SU-DHL-6 (cell line): ENCODE measurements around the gene UBE2E2.

Experiments
- H2AFZ ChIP-seq: fragments of 200-600 bp; sonication (generic); 2 replicates; pipeline ENCODE4 v1.6.1; 2014; ENCODE audit warnings: low read depth, mild to moderate bottlenecking, moderate library complexity, mixed read lengths, antibody characterized with exemption, low read length; ENCODE audit not compliant: severe bottlenecking
- H3F3A ChIP-seq: fragments of 200-600 bp; shearing (Covaris generic); 2 replicates; pipeline ENCODE4 v1.6.0; 2016; ENCODE audit warnings: antibody characterized with exemption, mild to moderate bottlenecking; ENCODE audit not compliant: insufficient read depth
- H3K27ac ChIP-seq: fragments of 200-600 bp; sonication (generic); 2 replicates; pipeline ENCODE4 v1.5.1; 2016; ENCODE audit warnings: low read depth, mild to moderate bottlenecking, low read length, moderate library complexity, mixed read lengths
- H3K27me3 ChIP-seq: fragments of 200-600 bp; sonication (generic), shearing (Covaris generic); 2 replicates; pipeline ENCODE4 v1.6.0; 2014; ENCODE audit warnings: mild to moderate bottlenecking, low read length
- H3K36me3 ChIP-seq: fragments of 200-600 bp; sonication (generic); 2 replicates; pipeline ENCODE4 v1.6.1; 2014; ENCODE audit warnings: mild to moderate bottlenecking, low read length, mixed read lengths
- H3K4me2 ChIP-seq: fragments of 300-600, 200-600 bp; shearing (Covaris generic), sonication (generic); 2 replicates; pipeline ENCODE4 v1.6.0; 2014; ENCODE audit warnings: low read length, low read depth, mild to moderate bottlenecking; ENCODE audit not compliant: poor library complexity, severe bottlenecking
- H3K4me3 ChIP-seq: fragments of 200-600 bp; sonication (generic); 2 replicates; pipeline ENCODE4 v1.5.1; 2014; ENCODE audit warnings: antibody characterized with exemption, low read length, mild to moderate bottlenecking, mixed read lengths; ENCODE audit not compliant: insufficient read depth, poor library complexity, severe bottlenecking
- H3K79me2 ChIP-seq: fragments of 200-600 bp; sonication (generic); 2 replicates; pipeline ENCODE4 v1.6.1; 2014; ENCODE audit warnings: mild to moderate bottlenecking, low read length, moderate library complexity; ENCODE audit not compliant: insufficient read depth
- H3K9ac ChIP-seq: fragments of 200-600 bp; sonication (generic); 2 replicates; pipeline ENCODE4 v1.7.0; 2014; ENCODE audit warnings: mild to moderate bottlenecking, low read length
- H3K9me2 ChIP-seq: fragments of 200-600 bp; sonication (generic); replicated peaks from 2 replicates; pipeline ENCODE4 v1.6.1; 2014; ENCODE audit warnings: low read length; ENCODE audit not compliant: insufficient read depth
- H3K9me3 ChIP-seq: fragments of 200-600 bp; sonication (generic); 2 replicates; pipeline ENCODE4 v1.6.1; 2014; ENCODE audit warnings: low read length, mixed read lengths; ENCODE audit not compliant: insufficient read depth
- H4K20me1 ChIP-seq: fragments of 200-600 bp; sonication (generic); 2 replicates; pipeline ENCODE4 v1.6.1; 2014; ENCODE audit warnings: low read depth, mild to moderate bottlenecking, antibody characterized with exemption, low read length, moderate library complexity, mixed read lengths
- EZH2phosphoT487 ChIP-seq: fragments of 200-600 bp; sonication (generic), shearing (Covaris generic); conservative IDR thresholded peaks from 2 replicates; pipeline ENCODE4 v1.6.1; 2018; ENCODE audit warnings: mild to moderate bottlenecking, antibody characterized with exemption, low read length, moderate library complexity, mixed read lengths
- TF ChIP-seq, protein P1 (sequence below): fragments of 200-600 bp; sonication (generic); IDR thresholded peaks from one replicate; pipeline ENCODE4 v1.5.1; 2017; ENCODE audit warnings: antibody characterized with exemption, mild to moderate bottlenecking, low read length, moderate library complexity; ENCODE audit not compliant: insufficient read depth, poor library complexity, severe bottlenecking

UBE2E2 gene

GRCh38 chr3:23209747-23210487 is 6.8 kb downstream of the UBE2E2 start:
- no peak overlapping the region for H3K27ac ChIP-seq
- H3K27me3 ChIP-seq = no peaks in the 10 kb centered on the region
- no peak for TF ChIP-seq EZH2phosphoT487
- TF ChIP-seq, protein P1, sequence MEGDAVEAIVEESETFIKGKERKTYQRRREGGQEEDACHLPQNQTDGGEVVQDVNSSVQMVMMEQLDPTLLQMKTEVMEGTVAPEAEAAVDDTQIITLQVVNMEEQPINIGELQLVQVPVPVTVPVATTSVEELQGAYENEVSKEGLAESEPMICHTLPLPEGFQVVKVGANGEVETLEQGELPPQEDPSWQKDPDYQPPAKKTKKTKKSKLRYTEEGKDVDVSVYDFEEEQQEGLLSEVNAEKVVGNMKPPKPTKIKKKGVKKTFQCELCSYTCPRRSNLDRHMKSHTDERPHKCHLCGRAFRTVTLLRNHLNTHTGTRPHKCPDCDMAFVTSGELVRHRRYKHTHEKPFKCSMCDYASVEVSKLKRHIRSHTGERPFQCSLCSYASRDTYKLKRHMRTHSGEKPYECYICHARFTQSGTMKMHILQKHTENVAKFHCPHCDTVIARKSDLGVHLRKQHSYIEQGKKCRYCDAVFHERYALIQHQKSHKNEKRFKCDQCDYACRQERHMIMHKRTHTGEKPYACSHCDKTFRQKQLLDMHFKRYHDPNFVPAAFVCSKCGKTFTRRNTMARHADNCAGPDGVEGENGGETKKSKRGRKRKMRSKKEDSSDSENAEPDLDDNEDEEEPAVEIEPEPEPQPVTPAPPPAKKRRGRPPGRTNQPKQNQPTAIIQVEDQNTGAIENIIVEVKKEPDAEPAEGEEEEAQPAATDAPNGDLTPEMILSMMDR = no peak
- peaks cover 27% of the 10 kb centered on the region; the same call in 1 of the 2 replicates for H4K20me1 ChIP-seq
- H3K4me3 ChIP-seq = no peak overlapping the region
- H3K79me2 ChIP-seq = peaks cover 23% of the 10 kb centered on the region
- H3K9ac ChIP-seq = no peak overlapping the region
- no peak overlapping the region for H3K4me2 ChIP-seq
- H3F3A ChIP-seq = no peaks in the 10 kb centered on the region
- H3K9me3 ChIP-seq = no peaks in the 10 kb centered on the region
- no peak overlapping the region for H2AFZ ChIP-seq
- H3K9me2 ChIP-seq = no peaks in the 10 kb centered on the region
- no peaks in the 10 kb centered on the region; the same call in 1 of the 2 replicates for H3K36me3 ChIP-seq

DNA sequence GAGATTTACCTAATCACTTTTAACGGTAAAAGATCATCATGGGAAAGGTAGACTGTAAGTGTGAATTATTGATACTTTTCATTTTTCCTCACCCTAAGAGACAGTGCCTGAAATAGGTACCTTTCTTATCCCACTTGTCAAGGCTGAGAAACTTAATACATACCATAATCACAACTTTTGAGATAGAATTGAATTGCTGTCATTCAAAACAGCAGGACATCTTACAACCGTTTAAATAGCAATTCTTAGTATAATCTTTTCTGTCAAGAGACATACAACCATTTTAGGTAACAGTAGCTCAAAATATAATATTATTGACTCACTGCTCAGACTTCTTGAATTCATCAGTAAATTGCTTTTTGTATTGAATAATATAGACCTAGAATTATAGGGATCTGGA is 10.7 kb downstream of the UBE2E2 start:
- TF ChIP-seq, protein P1 = no peak
- no peak for TF ChIP-seq EZH2phosphoT487
- Histone ChIP-seq H3K9ac (no peak overlapping the region), H2AFZ (no peak overlapping the region), H3K27me3 (no peaks in the 10 kb centered on the region), H3K79me2 (peaks cover 10% of the 10 kb centered on the region), H4K20me1 (peaks cover 32% of the 10 kb centered on the region; the same call in 1 of the 2 replicates), H3K4me3 (no peak overlapping the region), H3F3A (no peaks in the 10 kb centered on the region), H3K9me3 (no peaks in the 10 kb centered on the region), H3K9me2 (no peaks in the 10 kb centered on the region), H3K36me3 (peaks cover 4% of the 10 kb centered on the region; the same call in 1 of the 2 replicates), H3K27ac (no peak overlapping the region), H3K4me2 (no peak overlapping the region)

DNA sequence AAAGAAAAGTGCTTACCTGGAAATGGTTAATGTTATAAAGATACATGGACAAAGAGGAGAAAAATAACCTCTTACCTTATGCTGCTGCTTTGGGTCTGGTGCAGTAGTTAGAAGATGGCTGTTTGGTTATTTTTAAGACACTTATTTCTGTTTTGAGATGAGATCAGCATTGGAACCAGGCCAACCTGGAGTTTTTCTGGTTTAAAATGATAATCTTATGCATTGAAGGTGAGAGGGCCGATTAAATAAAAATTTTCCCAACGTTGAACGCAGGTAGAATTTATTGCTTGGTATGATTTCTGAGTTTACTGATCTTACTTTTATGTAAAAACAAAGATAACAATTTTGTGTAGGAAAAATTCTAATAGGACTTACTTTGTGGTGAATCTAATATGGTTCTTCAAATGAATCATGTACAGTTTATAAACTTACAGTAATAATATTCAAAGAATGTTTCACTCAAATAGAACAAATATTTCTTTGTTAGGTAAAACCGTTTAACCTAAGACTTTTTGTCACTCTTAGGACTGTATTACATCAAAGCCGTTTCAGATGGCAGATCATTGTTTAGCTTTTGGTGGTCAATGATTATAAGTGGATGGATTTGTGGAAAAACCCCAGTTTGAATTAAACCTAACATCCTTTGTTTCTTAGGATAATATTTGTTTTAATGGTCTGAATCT is 14.9 kb downstream of the UBE2E2 start:
- Histone ChIP-seq H3K9me2 (no peaks in the 10 kb centered on the region), H3K4me3 (no peak overlapping the region), H3K36me3 (peaks cover 7% of the 10 kb centered on the region; the same call in 1 of the 2 replicates), H3K27me3 (no peaks in the 10 kb centered on the region), H3F3A (peaks cover 7% of the 10 kb centered on the region; the same call in 1 of the 2 replicates), H3K9ac (no peak overlapping the region), H4K20me1 (peaks cover 37% of the 10 kb centered on the region), H3K4me2 (no peak overlapping the region), H3K79me2 (peaks cover 15% of the 10 kb centered on the region), H3K9me3 (no peaks in the 10 kb centered on the region), H2AFZ (no peak overlapping the region), H3K27ac (no peak overlapping the region)
- TF ChIP-seq, protein P1 = no peak
- TF ChIP-seq EZH2phosphoT487 = no peak
